GM13976 (cell line): ENCODE measurements around the gene BHLHA9.

ENCODE experiments used
- DNase-seq: peaks from one replicate; pipeline ENCODE4 v3.0.0; 2012; ENCODE audit warnings: low spot score
- CTCF ChIP-seq: IDR thresholded peaks from 2 replicates; pipeline ENCODE4 v1.5.1; 2012; ENCODE audit warnings: borderline replicate concordance, mild to moderate bottlenecking; ENCODE audit not compliant: insufficient read depth; ENCODE audit errors: extremely low read depth, missing control alignments, control extremely low read depth
- in situ Hi-C: fragments of 300-500 bp; cut with MboI; formaldehyde crosslinking; loops from one replicate; pipeline ENCODE4 v1.12.0; 2022; ENCODE audit warnings: low sequenced_read_pairs, mixed read lengths, inconsistent platforms; ENCODE audit not compliant: unreplicated experiment

Gene BHLHA9

GRCh38 chr17:1270210-1271029 lies at the start of gene BHLHA9:
Gene BHLHA9, plus strand, starts transcription at chr17:1270444. Its CDS starts 120 bp downstream, at chr17:1270564.
- in situ Hi-C loops: loop anchor here (10.0 kb wide), 1 partner anchor 64 kb away; no protein-coding TSS in a partner anchor
- TF ChIP-seq CTCF: no peak
- no peak for DNase-seq

GRCh38 chr17:1221209-1221608 lies 49.0 kb upstream of the BHLHA9 start:
- TF ChIP-seq CTCF: no peak
- DNase-seq: no peak
- in situ Hi-C loops: no loop called here

GRCh38 chr17:1222321-1222720 lies 47.9 kb upstream of the BHLHA9 start:
- in situ Hi-C loops: no loop called here

GRCh38 chr17:1223662-1224061 lies 46.6 kb upstream of the BHLHA9 start:
- no peak for DNase-seq
- no peak for TF ChIP-seq CTCF
- in situ Hi-C loops: no loop called here

More at GRCh38 chr17:1222321-1222720, 47.9 kb upstream of the BHLHA9 start:
- DNase-seq: no peak
- no peak for TF ChIP-seq CTCF

- in situ Hi-C loops: no loop called here
- TF ChIP-seq CTCF: no peak
- DNase-seq: no peak
Observed at GRCh38 chr17:1224330-1224729, 45.9 kb upstream of the BHLHA9 start.

- in situ Hi-C loops: no loop called here
- no peak for DNase-seq
- no peak for TF ChIP-seq CTCF
Observed at GRCh38 chr17:1226308-1226707, 43.9 kb upstream of the BHLHA9 start.
